Stimulated activated CD4-positive, alpha-beta T cell treated with anti-CD3 and anti-CD28 coated beads, Interleukin-15, amount 100 ng/mL, for 48 hours (primary cell): ENCODE measurements around the gene ADAMTS12.

Experiments
- DNase-seq, 2 donors: peaks; one replicate each; pipeline ENCODE4 v3.0.0-alpha.2; 2020; ENCODE audit warnings: low read depth in 2 of 2

The ADAMTS12 gene

GRCh38 chr5:33474931-33475499 lies 416.8 kb downstream of the ADAMTS12 start:
- no peak for DNase-seq

- DNase-seq, result no peak
These were observed 417.8 kb downstream of the ADAMTS12 start for GRCh38 chr5:33474004-33474403.
